Measurements from ENCODE around the gene PDE7B.

- TF ChIP-seq SRF (IDR thresholded peaks at IDR 0.05; ENCODE audit: low read depth, low read length) (no peak), POLR2A (IDR thresholded peaks at IDR 0.05; ENCODE audit: control extremely low read depth in 1 of 2, low read depth in 2 of 2, low read length in 2 of 2) (no peak), JUND (IDR thresholded peaks at IDR 0.05; ENCODE audit: low read length) (no peak), CTCF (IDR thresholded peaks at IDR 0.05; ENCODE audit: control extremely low read depth in 1 of 3, insufficient read depth in 1 of 3, low read depth in 1 of 3, low read length in 3 of 3) (no peak), KDM1A (IDR thresholded peaks at IDR 0.05; ENCODE audit: borderline replicate concordance, low read length) (no peak), RAD21 (IDR thresholded peaks at IDR 0.05 in 1 of 2, conservative IDR thresholded peaks at IDR 0.05 in 1 of 2; ENCODE audit: low read depth in 2 of 2, low read length in 2 of 2) (no peak), YY1 (IDR thresholded peaks at IDR 0.05; ENCODE audit: low read depth, low read length) (no peak), POLR2AphosphoS5 (IDR thresholded peaks at IDR 0.05; ENCODE audit: low read depth, low read length) (no peak), CHD1 (IDR thresholded peaks at IDR 0.05; ENCODE audit: low read depth, low read length) (no peak), SIN3A (conservative IDR thresholded peaks at IDR 0.05 in 1 of 2, IDR thresholded peaks at IDR 0.05 in 1 of 2; ENCODE audit: low read depth in 1 of 2, low read length in 2 of 2) (no peak), EZH2 (IDR thresholded peaks at IDR 0.05; ENCODE audit: low read depth, low read length, severe bottlenecking) (no peak)
Observed at GRCh38 chr6:135940616-135941167, 89.2 kb downstream of the PDE7B start.

All from H1 (cell line).